Spinal cord (tissue), 10 donors: ENCODE data around the gene CTTNBP2. TPM values are rescaled to one million over a fixed set of nuclear protein-coding genes. Genes with fewer than 3 reads are reported as not detected.

Experiments
- DNase-seq, 6 donors: peaks; one replicate each; pipeline versions ENCODE4 v3.0.0 to v3.0.0-alpha.2; 2013 to 2015; ENCODE audit warnings: low spot score in 6 of 6, low read depth in 4 of 6
- H3K27ac ChIP-seq: one replicate; pipeline ENCODE4 v1.5.1; 2013; ENCODE audit warnings: low read depth, low read length, control low read depth
- H3K27me3 ChIP-seq: one replicate; pipeline ENCODE4 v1.6.1; 2013; ENCODE audit warnings: low read length; ENCODE audit not compliant: control insufficient read depth, insufficient read depth
- H3K36me3 ChIP-seq: one replicate; pipeline ENCODE4 v1.6.1; 2013; ENCODE audit warnings: low read length; ENCODE audit not compliant: control insufficient read depth, insufficient read depth
- H3K4me1 ChIP-seq: one replicate; pipeline ENCODE4 v1.6.1; 2013; ENCODE audit warnings: low read length; ENCODE audit not compliant: control insufficient read depth, insufficient read depth
- H3K4me3 ChIP-seq: one replicate; pipeline ENCODE4 v1.5.1; 2013; ENCODE audit warnings: low read depth, low read length, control low read depth
- H3K9me3 ChIP-seq: one replicate; pipeline ENCODE4 v1.6.1; 2013; ENCODE audit warnings: low read length; ENCODE audit not compliant: control insufficient read depth, insufficient read depth
- WGBS: methylation state at CpG from one replicate; pipeline ENCODE4 v1.1.5; 2013; ENCODE audit warnings: missing lambda C conversion rate; ENCODE audit not compliant: insufficient coverage; 5-methylcytosine and 5-hydroxymethylcytosine counted together
- polyA plus RNA-seq, 2 donors: library from polyadenylated mRNA; unstranded; fragments of 120-200 nt; gene quantifications; one replicate each; pipeline ENCODE4 v1.2.1, GENCODE V29; 2013; ENCODE audit not compliant: insufficient read length in 2 of 2
- total RNA-seq, 2 donors: library from RNA; depleted of rRNA in 1 of 2; stranded (reverse); fragments of 120-200 nt in 1 of 2; fragments of >200 nt in 1 of 2; gene quantifications; one replicate each; pipeline versions ENCODE4 v1.2.3 to v1.2.4, GENCODE V29; 2013 to 2014
- donor health status: healthy.

CTTNBP2 gene
- total and polyA plus RNA-seq, 4 donors: 17.6 to 41.7 (median 31.3) TPM

- no peaks in the 10 kb centered on the region for H3K36me3 ChIP-seq
- H3K9me3 ChIP-seq: no peaks in the 10 kb centered on the region
- no peak overlapping the region for H3K27ac ChIP-seq
- H3K27me3 ChIP-seq: no peaks in the 10 kb centered on the region
- H3K4me1 ChIP-seq: no peaks in the 10 kb centered on the region
- WGBS: no CpG with 5 or more reads among the region's 1 CpG
- no peak overlapping the region for H3K4me3 ChIP-seq
- no peak for DNase-seq
Measured at GRCh38 chr7:117800841-117801240, 72.4 kb downstream of the CTTNBP2 start.

GRCh38 chr7:117800406-117800805 is 72.8 kb downstream of the CTTNBP2 start:
- 67% methylated on average over 1 of the region's 3 CpGs for WGBS

GRCh38 chr7:117796889-117797288 is 76.4 kb downstream of the CTTNBP2 start:
- Histone ChIP-seq H3K4me1 (peaks cover 3% of the 10 kb centered on the region), H3K27me3 (no peaks in the 10 kb centered on the region), H3K4me3 (no peak overlapping the region), H3K27ac (no peak overlapping the region), H3K36me3 (peaks cover 2% of the 10 kb centered on the region), H3K9me3 (no peaks in the 10 kb centered on the region)
- no peak for DNase-seq
- 0% methylated on average over 1 of the region's 1 CpG for WGBS

More at GRCh38 chr7:117800406-117800805, 72.8 kb downstream of the CTTNBP2 start:
- H3K9me3 ChIP-seq: no peaks in the 10 kb centered on the region
- DNase-seq: no peak
- no peak overlapping the region for H3K4me3 ChIP-seq
- H3K4me1 ChIP-seq: no peaks in the 10 kb centered on the region
- H3K36me3 ChIP-seq: no peaks in the 10 kb centered on the region
- H3K27me3 ChIP-seq: no peaks in the 10 kb centered on the region
- no peak overlapping the region for H3K27ac ChIP-seq

- peaks cover 12% of the 10 kb centered on the region for H3K36me3 ChIP-seq
- H3K4me1 ChIP-seq: peaks cover 3% of the 10 kb centered on the region
- H3K27ac ChIP-seq: no peak overlapping the region
- H3K27me3 ChIP-seq: no peaks in the 10 kb centered on the region
- no peak overlapping the region for H3K4me3 ChIP-seq
- no peak for DNase-seq
- no peaks in the 10 kb centered on the region for H3K9me3 ChIP-seq
- 80% methylated on average over 1 of the region's 2 CpGs for WGBS
Measured at GRCh38 chr7:117793976-117794375, 79.3 kb downstream of the CTTNBP2 start.

GRCh38 chr7:117793521-117793920 is 79.7 kb downstream of the CTTNBP2 start:
- DNase-seq: peak in 1 of 6 donors; percentile 16
- H3K27ac ChIP-seq: no peak overlapping the region
- peaks cover 12% of the 10 kb centered on the region for H3K36me3 ChIP-seq
- H3K27me3 ChIP-seq: no peaks in the 10 kb centered on the region
- WGBS: no CpG with 5 or more reads among the region's 3 CpGs
- peaks cover 3% of the 10 kb centered on the region for H3K4me1 ChIP-seq
- no peaks in the 10 kb centered on the region for H3K9me3 ChIP-seq
- H3K4me3 ChIP-seq: no peak overlapping the region

- DNase-seq: peak in 1 of 6 donors; percentile 20
- WGBS: 98% methylated on average over 15 of the region's 18 CpGs
- H3K27ac ChIP-seq: no peak overlapping the region
Measured at GRCh38 chr7:117791877-117792780, 81.1 kb downstream of the CTTNBP2 start.

GRCh38 chr7:117790731-117791130 is 82.5 kb downstream of the CTTNBP2 start:
- Histone ChIP-seq H3K4me3 (no peak overlapping the region), H3K4me1 (peaks cover 3% of the 10 kb centered on the region), H3K36me3 (peaks cover 12% of the 10 kb centered on the region), H3K9me3 (no peaks in the 10 kb centered on the region), H3K27me3 (no peaks in the 10 kb centered on the region), H3K27ac (no peak overlapping the region)
- no peak for DNase-seq
- WGBS: no CpG with 5 or more reads among the region's 5 CpGs

More at GRCh38 chr7:117791877-117792780, 81.1 kb downstream of the CTTNBP2 start:
- Histone ChIP-seq H3K27me3 (no peaks in the 10 kb centered on the region), H3K9me3 (no peaks in the 10 kb centered on the region), H3K4me3 (no peak overlapping the region), H3K4me1 (peaks cover 3% of the 10 kb centered on the region), H3K36me3 (peaks cover 12% of the 10 kb centered on the region)

GRCh38 chr7:117790251-117790650 is 83.0 kb downstream of the CTTNBP2 start:
- Histone ChIP-seq H3K4me1 (peaks cover 3% of the 10 kb centered on the region), H3K4me3 (no peak overlapping the region), H3K27me3 (no peaks in the 10 kb centered on the region), H3K27ac (no peak overlapping the region), H3K36me3 (peaks cover 12% of the 10 kb centered on the region), H3K9me3 (no peaks in the 10 kb centered on the region)
- DNase-seq: no peak
- WGBS: no CpG with 5 or more reads among the region's 2 CpGs

GRCh38 chr7:117785431-117785830 is 87.8 kb downstream of the CTTNBP2 start:
- H3K4me3 ChIP-seq: no peak overlapping the region

GRCh38 chr7:117784315-117784714 is 88.9 kb downstream of the CTTNBP2 start:
- DNase-seq: no peak
- no CpG with 5 or more reads among the region's 1 CpG for WGBS
- peaks cover 5% of the 10 kb centered on the region for H3K36me3 ChIP-seq
- no peak overlapping the region for H3K4me3 ChIP-seq
- H3K27ac ChIP-seq: no peak overlapping the region
- no peaks in the 10 kb centered on the region for H3K4me1 ChIP-seq
- no peaks in the 10 kb centered on the region for H3K27me3 ChIP-seq
- no peaks in the 10 kb centered on the region for H3K9me3 ChIP-seq

More at GRCh38 chr7:117785431-117785830, 87.8 kb downstream of the CTTNBP2 start:
- no CpG with 5 or more reads among the region's 1 CpG for WGBS
- H3K36me3 ChIP-seq: peaks cover 5% of the 10 kb centered on the region
- no peaks in the 10 kb centered on the region for H3K9me3 ChIP-seq
- H3K27me3 ChIP-seq: no peaks in the 10 kb centered on the region
- DNase-seq: no peak
- no peaks in the 10 kb centered on the region for H3K4me1 ChIP-seq
- no peak overlapping the region for H3K27ac ChIP-seq
